Brain microvascular endothelial cell (primary cell): ENCODE measurements around the gene MAD1L1.

Source experiments
- DNase-seq: peaks from one replicate; pipeline ENCODE4 v3.0.0-alpha.2; 2020
- H3K27ac ChIP-seq: fragments of 250-450 bp; sonication (Bioruptor Pico); 2 replicates; pipeline ENCODE4 v1.5.1; 2020; ENCODE audit warnings: mild to moderate bottlenecking, moderate library complexity
- H3K27me3 ChIP-seq: fragments of 250-450 bp; sonication (Bioruptor Pico); replicated peaks from 2 replicates; pipeline ENCODE4 v1.5.1; 2020; ENCODE audit warnings: mild to moderate bottlenecking
- H3K36me3 ChIP-seq: fragments of 250-450 bp; sonication (Bioruptor Pico); replicated peaks from 2 replicates; pipeline ENCODE4 v1.5.1; 2020; ENCODE audit warnings: mild to moderate bottlenecking
- H3K4me3 ChIP-seq: 2 replicates; pipeline ENCODE4 v1.5.1; 2011; ENCODE audit warnings: low read depth, mild to moderate bottlenecking, control low read depth, low read length, moderate library complexity
- in situ Hi-C: cut with HindIII; loops from 2 replicates; pipeline ENCODE4 v1.10.0; 2017; ENCODE audit warnings: low sequenced_read_pairs, low pct_ligation_motif_present
- TF ChIP-seq, protein P1 (sequence below): IDR thresholded peaks from 2 replicates; pipeline ENCODE4 v1.5.1; 2011; ENCODE audit warnings: low read depth, mild to moderate bottlenecking, moderate library complexity, low read length, control low read depth, inconsistent platforms; ENCODE audit errors: missing control alignments

The MAD1L1 gene

DNA sequence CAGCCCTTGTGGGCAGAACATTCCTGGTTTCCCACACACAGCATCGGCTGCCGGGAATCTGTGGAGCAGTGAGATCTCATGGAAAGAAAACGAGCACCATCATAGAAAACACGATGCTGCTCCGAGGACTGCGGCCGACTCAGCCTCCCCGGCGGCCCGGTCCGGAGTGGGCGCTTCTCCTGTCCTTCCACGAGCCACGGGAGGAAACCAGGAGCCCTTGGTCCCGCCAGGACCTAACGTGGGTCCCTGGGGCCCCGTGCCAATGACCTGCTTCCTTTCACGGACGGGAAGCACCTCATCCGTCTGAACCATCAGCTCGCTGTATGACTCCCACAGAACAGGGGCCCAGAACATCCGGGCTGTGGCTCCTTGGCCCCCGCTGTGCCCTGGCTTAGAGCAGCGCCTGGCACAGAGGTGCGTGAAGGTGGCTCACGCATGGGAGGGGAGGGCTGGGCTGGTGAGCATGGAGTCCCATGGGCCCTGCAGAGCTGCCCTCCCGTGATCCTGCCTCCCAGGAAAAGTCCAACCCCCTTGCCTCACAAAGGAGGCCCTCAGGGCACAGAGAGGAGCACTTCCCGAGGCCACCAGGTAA, 280.5 kb downstream of the MAD1L1 start:
- in situ Hi-C loops = no loop called here
- H3K36me3 ChIP-seq = no peaks in the 10 kb centered on the region
- TF ChIP-seq, protein P1, sequence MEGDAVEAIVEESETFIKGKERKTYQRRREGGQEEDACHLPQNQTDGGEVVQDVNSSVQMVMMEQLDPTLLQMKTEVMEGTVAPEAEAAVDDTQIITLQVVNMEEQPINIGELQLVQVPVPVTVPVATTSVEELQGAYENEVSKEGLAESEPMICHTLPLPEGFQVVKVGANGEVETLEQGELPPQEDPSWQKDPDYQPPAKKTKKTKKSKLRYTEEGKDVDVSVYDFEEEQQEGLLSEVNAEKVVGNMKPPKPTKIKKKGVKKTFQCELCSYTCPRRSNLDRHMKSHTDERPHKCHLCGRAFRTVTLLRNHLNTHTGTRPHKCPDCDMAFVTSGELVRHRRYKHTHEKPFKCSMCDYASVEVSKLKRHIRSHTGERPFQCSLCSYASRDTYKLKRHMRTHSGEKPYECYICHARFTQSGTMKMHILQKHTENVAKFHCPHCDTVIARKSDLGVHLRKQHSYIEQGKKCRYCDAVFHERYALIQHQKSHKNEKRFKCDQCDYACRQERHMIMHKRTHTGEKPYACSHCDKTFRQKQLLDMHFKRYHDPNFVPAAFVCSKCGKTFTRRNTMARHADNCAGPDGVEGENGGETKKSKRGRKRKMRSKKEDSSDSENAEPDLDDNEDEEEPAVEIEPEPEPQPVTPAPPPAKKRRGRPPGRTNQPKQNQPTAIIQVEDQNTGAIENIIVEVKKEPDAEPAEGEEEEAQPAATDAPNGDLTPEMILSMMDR = no peak
- H3K4me3 ChIP-seq = no peak overlapping the region
- H3K27ac ChIP-seq = no peak overlapping the region
- no peaks in the 10 kb centered on the region for H3K27me3 ChIP-seq
- no peak for DNase-seq

DNA sequence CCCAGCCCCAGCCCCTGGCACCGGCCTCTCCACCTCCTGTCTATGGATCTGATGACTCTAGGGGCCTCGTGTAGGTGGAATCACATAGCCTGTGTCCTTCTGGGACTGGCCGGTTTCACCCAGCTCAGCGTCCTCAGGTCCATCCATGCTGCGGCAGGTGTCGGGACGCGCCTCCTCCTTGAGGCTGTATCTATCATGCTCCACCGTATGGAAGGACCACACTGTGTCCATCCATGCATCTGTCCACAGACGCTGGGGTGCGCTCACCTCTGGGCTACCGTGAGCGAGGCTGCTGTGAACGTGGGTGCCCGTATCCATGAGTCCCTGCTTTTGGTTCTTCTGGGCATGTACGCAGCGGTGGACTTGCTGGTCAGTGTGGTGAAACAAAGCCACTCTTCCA, 281.1 kb downstream of the MAD1L1 start:
- H3K27ac ChIP-seq = no peak overlapping the region
- TF ChIP-seq, protein P1 = no peak
- H3K27me3 ChIP-seq = no peaks in the 10 kb centered on the region
- in situ Hi-C loops = no loop called here
- H3K36me3 ChIP-seq = no peaks in the 10 kb centered on the region
- no peak overlapping the region for H3K4me3 ChIP-seq
- DNase-seq = no peak

DNA sequence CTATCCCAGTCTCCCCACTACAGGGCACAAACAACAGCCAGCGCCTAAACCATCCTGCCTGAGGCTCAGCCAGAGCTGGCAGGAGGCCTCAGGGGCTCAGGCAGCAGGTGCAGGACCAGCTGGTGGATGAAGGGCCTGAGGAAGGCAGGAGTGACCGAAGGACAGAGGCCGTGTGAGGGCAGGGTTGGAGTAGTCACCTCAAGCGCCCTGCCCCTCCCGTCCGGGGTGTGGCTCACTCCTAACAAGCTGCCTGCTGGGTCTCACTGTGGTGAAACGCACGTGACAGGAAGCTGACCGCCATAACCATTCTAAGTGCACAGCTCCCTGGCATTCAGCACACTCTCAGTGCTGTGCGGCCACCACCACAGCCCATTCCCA, 281.6 kb downstream of the MAD1L1 start:
- in situ Hi-C loops = no loop called here
- Histone ChIP-seq H3K4me3 (no peak overlapping the region), H3K27me3 (no peaks in the 10 kb centered on the region), H3K27ac (no peak overlapping the region), H3K36me3 (no peaks in the 10 kb centered on the region)
- no peak for DNase-seq
- TF ChIP-seq, protein P1 = no peak

DNA sequence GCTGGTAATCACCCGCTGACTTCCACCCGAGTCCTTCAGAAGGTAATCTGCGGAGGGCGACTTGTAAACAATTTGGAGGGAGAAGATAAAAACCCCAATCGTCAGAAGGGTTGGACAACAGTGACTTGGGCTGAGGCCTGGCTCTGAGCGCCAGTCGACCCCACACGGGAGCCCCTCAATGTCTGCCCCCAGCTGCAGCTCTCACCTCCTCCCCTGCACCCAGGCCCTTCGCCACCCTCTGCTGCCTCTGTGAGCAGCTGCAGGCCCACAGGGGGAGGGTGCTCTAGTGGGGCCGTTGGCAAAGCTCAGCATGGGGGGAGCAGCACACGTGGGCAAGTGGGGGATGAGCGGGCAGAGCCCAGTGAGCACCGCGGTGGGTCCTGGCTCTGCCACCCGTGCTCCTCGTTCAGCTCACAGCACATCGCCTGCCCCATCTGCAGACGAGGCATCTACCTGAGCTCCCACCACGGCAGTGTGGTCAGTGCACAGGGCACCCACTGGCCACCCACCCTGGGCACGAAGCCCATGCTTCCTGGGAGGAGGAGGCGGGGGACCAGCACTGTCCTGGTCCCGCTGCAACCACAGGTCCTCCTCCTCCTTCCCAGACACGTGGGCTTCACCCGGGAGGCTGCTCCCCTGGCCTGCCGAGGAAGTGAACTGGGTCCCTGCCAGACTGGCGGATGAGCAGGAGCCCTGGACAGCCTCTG, 282.1 kb downstream of the MAD1L1 start:
- H3K4me3 ChIP-seq = no peak overlapping the region
- H3K27ac ChIP-seq = no peak overlapping the region
- no peak for DNase-seq
- no peaks in the 10 kb centered on the region for H3K36me3 ChIP-seq
- H3K27me3 ChIP-seq = no peaks in the 10 kb centered on the region
- TF ChIP-seq, protein P1 = no peak
- in situ Hi-C loops = no loop called here

DNA sequence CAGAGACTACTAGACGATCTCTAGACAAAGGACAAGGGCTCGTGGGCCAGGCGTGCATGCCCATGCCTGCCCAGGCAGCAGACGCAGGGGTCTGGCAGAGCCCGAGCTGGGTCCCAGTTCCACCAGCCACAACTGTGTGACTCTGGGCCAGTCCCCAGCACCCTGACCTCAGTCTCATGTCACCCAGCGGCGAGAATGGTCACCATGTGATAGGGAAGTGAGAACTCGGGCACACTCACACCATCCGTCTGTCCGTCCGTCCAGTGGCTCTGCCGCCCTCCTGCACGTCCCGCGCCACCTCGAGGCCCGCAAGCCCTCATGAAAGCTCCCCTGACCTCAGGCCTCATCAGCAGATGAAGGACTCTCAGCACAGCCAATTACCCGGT, 282.7 kb downstream of the MAD1L1 start:
- H3K36me3 ChIP-seq = no peaks in the 10 kb centered on the region
- H3K27ac ChIP-seq = no peak overlapping the region
- in situ Hi-C loops = no loop called here
- TF ChIP-seq, protein P1 = no peak
- no peaks in the 10 kb centered on the region for H3K27me3 ChIP-seq
- no peak overlapping the region for H3K4me3 ChIP-seq
- DNase-seq = no peak

DNA sequence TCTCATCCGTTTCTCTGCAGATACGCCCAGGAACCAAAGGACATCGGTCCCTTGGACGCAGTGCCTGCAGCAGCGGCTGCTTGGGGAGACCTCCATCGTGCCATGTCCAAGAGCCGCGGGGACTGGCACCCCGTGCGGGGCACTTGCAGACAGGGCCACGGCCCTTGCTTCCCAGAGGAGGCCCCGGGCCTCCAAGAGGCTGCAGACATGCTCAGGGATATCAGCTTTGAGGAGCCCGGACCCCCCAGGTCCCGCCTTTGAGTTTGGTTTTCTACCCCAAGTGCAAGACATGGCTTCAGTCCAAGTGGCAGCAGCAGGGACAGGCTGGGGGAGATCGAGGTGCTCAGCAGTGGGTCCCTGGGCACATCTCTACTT, 283.1 kb downstream of the MAD1L1 start:
- TF ChIP-seq, protein P1 = no peak
- Histone ChIP-seq H3K36me3 (no peaks in the 10 kb centered on the region), H3K27ac (no peak overlapping the region), H3K27me3 (no peaks in the 10 kb centered on the region), H3K4me3 (no peak overlapping the region)
- no peak for DNase-seq
- in situ Hi-C loops = no loop called here
